ENCODE data around the gene S100A10.

Gene S100A10

GRCh38 chr1:152020849-152021248 lies 27.2 kb upstream of the S100A10 start:
- Histone ChIP-seq H3K36me3 (no peaks in the 10 kb centered on the region), H3K9me3 (ENCODE audit: severe bottlenecking) (no peaks in the 10 kb centered on the region), H3K4me3 (ENCODE audit: low read depth, low read length) (no peak overlapping the region), H3K27ac (no peak overlapping the region), H3K27me3 (ENCODE audit: insufficient read depth, low read depth, severe bottlenecking) (peaks cover 95% of the 10 kb centered on the region)
- DNase-seq, result no peak
- no peak for TF ChIP-seq CTCF (IDR thresholded peaks at IDR 0.05; ENCODE audit: low read depth, low read length)

- Histone ChIP-seq H3K27ac (no peak overlapping the region), H3K4me3 (ENCODE audit: low read depth, low read length) (no peak overlapping the region), H3K9me3 (ENCODE audit: severe bottlenecking) (no peaks in the 10 kb centered on the region), H3K36me3 (no peaks in the 10 kb centered on the region), H3K27me3 (ENCODE audit: insufficient read depth, low read depth, severe bottlenecking) (peaks cover 95% of the 10 kb centered on the region)
- peak; percentile 56 for TF ChIP-seq CTCF (IDR thresholded peaks at IDR 0.05; ENCODE audit: low read depth, low read length)
- DNase-seq, result peak; percentile 57
Observed at GRCh38 chr1:152018537-152018936, 24.9 kb upstream of the S100A10 start.

- peaks cover 95% of the 10 kb centered on the region for H3K27me3 ChIP-seq (ENCODE audit: insufficient read depth, low read depth, severe bottlenecking)
- TF ChIP-seq CTCF (IDR thresholded peaks at IDR 0.05; ENCODE audit: low read depth, low read length), result no peak
- no peaks in the 10 kb centered on the region for H3K9me3 ChIP-seq (ENCODE audit: severe bottlenecking)
- no peak overlapping the region for H3K27ac ChIP-seq
- DNase-seq, result no peak
- no peak overlapping the region for H3K4me3 ChIP-seq (ENCODE audit: low read depth, low read length)
- H3K36me3 ChIP-seq, result no peaks in the 10 kb centered on the region
Observed at GRCh38 chr1:152015766-152016165, 22.1 kb upstream of the S100A10 start.

GRCh38 chr1:152014943-152015342 lies 21.3 kb upstream of the S100A10 start:
- no peaks in the 10 kb centered on the region for H3K36me3 ChIP-seq
- no peak overlapping the region for H3K4me3 ChIP-seq (ENCODE audit: low read depth, low read length)
- TF ChIP-seq CTCF (IDR thresholded peaks at IDR 0.05; ENCODE audit: low read depth, low read length), result no peak
- H3K27me3 ChIP-seq (ENCODE audit: insufficient read depth, low read depth, severe bottlenecking), result peaks cover 97% of the 10 kb centered on the region
- H3K27ac ChIP-seq, result no peak overlapping the region
- H3K9me3 ChIP-seq (ENCODE audit: severe bottlenecking), result no peaks in the 10 kb centered on the region
- no peak for DNase-seq

GRCh38 chr1:152013664-152014237 lies 20.1 kb upstream of the S100A10 start:
- peaks cover 97% of the 10 kb centered on the region for H3K27me3 ChIP-seq (ENCODE audit: insufficient read depth, low read depth, severe bottlenecking)
- H3K27ac ChIP-seq, result no peak overlapping the region
- peaks cover 3% of the 10 kb centered on the region for H3K9me3 ChIP-seq (ENCODE audit: severe bottlenecking)
- peak; percentile 75 for DNase-seq
- TF ChIP-seq CTCF (IDR thresholded peaks at IDR 0.05; ENCODE audit: low read depth, low read length), result peak; percentile 99
- H3K36me3 ChIP-seq, result no peaks in the 10 kb centered on the region
- H3K4me3 ChIP-seq (ENCODE audit: low read depth, low read length), result no peak overlapping the region

GRCh38 chr1:152009691-152010090 lies 16.0 kb upstream of the S100A10 start:
- H3K27ac ChIP-seq, result no peak overlapping the region
- peaks cover 100% of the 10 kb centered on the region for H3K27me3 ChIP-seq (ENCODE audit: insufficient read depth, low read depth, severe bottlenecking)

More at GRCh38 chr1:152009691-152010090, 16.0 kb upstream of the S100A10 start:
- Histone ChIP-seq H3K4me3 (ENCODE audit: low read depth, low read length) (no peak overlapping the region), H3K9me3 (ENCODE audit: severe bottlenecking) (peaks cover 3% of the 10 kb centered on the region), H3K36me3 (no peaks in the 10 kb centered on the region)
- no peak for DNase-seq
- TF ChIP-seq CTCF (IDR thresholded peaks at IDR 0.05; ENCODE audit: low read depth, low read length), result no peak
